H1 (cell line): ENCODE data around the gene MST1R. TPM values are rescaled to one million over a fixed set of nuclear protein-coding genes. Genes with fewer than 3 reads are reported as not detected.

Experiments
- CTCF ChIA-PET: fragments of 300-600 bp; sonication (Branson Sonifier 250); formaldehyde crosslinking; loops from one replicate; lab custom pipeline; 2021; ENCODE audit not compliant: partially characterized antibody; lab: Charles Lee
- POLR2A ChIA-PET: fragments of 300-600 bp; sonication (Branson Sonifier 250); formaldehyde crosslinking; loops from one replicate; lab custom pipeline; 2021; ENCODE audit warnings: inconsistent platforms; ENCODE audit not compliant: partially characterized antibody; lab: Charles Lee
- DNase-seq, 2 experiments: peaks; one replicate each; pipeline versions ENCODE4 v3.0.0 to v3.0.0-alpha.2; 2010 to 2022; ENCODE audit warnings: low spot score in 2 of 2, low read depth in 1 of 2, mixed read lengths in 1 of 2
- FAIRE-seq: peaks from 2 replicates; lab custom pipeline; 2011; peaks lifted over from hg19 to GRCh38; lab: Jason Lieb, UNC
- H2AFZ ChIP-seq: 2 replicates; pipeline ENCODE4 v1.8.1; 2012; ENCODE audit warnings: low read length, inconsistent platforms
- H2AK5ac ChIP-seq: 2 replicates; pipeline ENCODE4 v1.6.1; 2013; ENCODE audit warnings: low read depth, low read length
- H2BK120ac ChIP-seq: replicated peaks from 2 replicates; pipeline ENCODE3; 2013; ENCODE audit warnings: low read depth, low read length, inconsistent platforms
- H2BK12ac ChIP-seq: 2 replicates; pipeline ENCODE4 v1.6.1; 2013; ENCODE audit warnings: low read depth, low read length
- H2BK15ac ChIP-seq: 2 replicates; pipeline ENCODE4 v1.6.1; 2013; ENCODE audit warnings: low read length
- H2BK20ac ChIP-seq: 2 replicates; pipeline ENCODE4 v1.6.1; 2013; ENCODE audit warnings: low read length
- H2BK5ac ChIP-seq: 2 replicates; pipeline ENCODE4 v1.6.1; 2013; ENCODE audit warnings: low read depth, low read length
- H3K14ac ChIP-seq: 2 replicates; pipeline ENCODE4 v1.6.1; 2013; ENCODE audit warnings: inconsistent platforms; ENCODE audit not compliant: insufficient read length
- H3K18ac ChIP-seq: 2 replicates; pipeline ENCODE4 v1.6.1; 2013; ENCODE audit warnings: low read length; ENCODE audit errors: extremely low read depth
- H3K23ac ChIP-seq: 2 replicates; pipeline ENCODE4 v1.6.1; 2013; ENCODE audit warnings: inconsistent platforms; ENCODE audit not compliant: insufficient read length
- H3K23me2 ChIP-seq: 2 replicates; pipeline ENCODE4 v1.6.1; 2013; ENCODE audit warnings: low read depth, low read length
- H3K27ac ChIP-seq: 2 replicates; pipeline ENCODE4 v1.6.1; 2011; ENCODE audit warnings: low read depth, low read length, inconsistent platforms
- H3K27me3 ChIP-seq, 4 experiments: replicated peaks in 1 of 4; 1 replicate in 1 of 4; 2 replicates in 3 of 4; pipeline versions ENCODE4 v1.6.1 to v1.8.1; 2011 to 2013; ENCODE audit warnings: low read length in 3 of 4, mild to moderate bottlenecking in 3 of 4, inconsistent platforms in 2 of 4, mixed read lengths in 2 of 4, moderate library complexity in 1 of 4; ENCODE audit not compliant: control insufficient read depth in 3 of 4, insufficient read depth in 3 of 4; ENCODE audit errors: extremely low read depth in 1 of 4
- H3K36me3 ChIP-seq, 4 experiments: 2 replicates each; pipeline versions ENCODE4 v1.6.1 to v1.8.1; 2011 to 2013; ENCODE audit warnings: mild to moderate bottlenecking in 4 of 4, low read length in 3 of 4, moderate library complexity in 2 of 4, control low read depth in 1 of 4, inconsistent platforms in 1 of 4; ENCODE audit not compliant: insufficient read depth in 4 of 4, control insufficient read depth in 2 of 4
- H3K4ac ChIP-seq: replicated peaks from 2 replicates; pipeline ENCODE3; 2013; ENCODE audit warnings: low read length, low read depth, mixed read lengths, inconsistent platforms; ENCODE audit not compliant: insufficient read length
- H3K4me1 ChIP-seq, 4 experiments: replicated peaks in 1 of 4; 1 replicate in 1 of 4; 2 replicates in 3 of 4; pipeline versions ENCODE4 v1.6.1 to v1.8.1; 2011 to 2013; ENCODE audit warnings: low read length in 3 of 4, inconsistent platforms in 2 of 4, mixed read lengths in 1 of 4; ENCODE audit not compliant: insufficient read depth in 4 of 4, control insufficient read depth in 3 of 4
- H3K4me2 ChIP-seq, 2 experiments: 2 replicates each; pipeline versions ENCODE4 v1.6.1 to v1.8.1; 2011 to 2013; ENCODE audit warnings: low read depth in 2 of 2, low read length in 2 of 2, control low read depth in 1 of 2, inconsistent platforms in 1 of 2, mild to moderate bottlenecking in 1 of 2; ENCODE audit not compliant: insufficient read depth in 1 of 2
- H3K4me3 ChIP-seq, 4 experiments: fragments of 200-600, 300-600 bp in 1 of 4; sonication (generic), shearing (Covaris generic), sonication (Bioruptor Twin) in 1 of 4; 2 replicates each; pipeline versions ENCODE4 v1.5.1 to v1.8.1; 2011 to 2016; ENCODE audit warnings: low read length in 4 of 4, low read depth in 3 of 4, control low read depth in 2 of 4, inconsistent platforms in 2 of 4, mild to moderate bottlenecking in 2 of 4, mixed read lengths in 1 of 4, moderate library complexity in 1 of 4; ENCODE audit not compliant: insufficient read depth in 2 of 4; ENCODE audit errors: extremely low read depth in 1 of 4
- H3K56ac ChIP-seq: replicated peaks from 2 replicates; pipeline ENCODE3; 2013; ENCODE audit warnings: low read depth, mild to moderate bottlenecking, mixed read lengths, low read length, inconsistent platforms; ENCODE audit not compliant: insufficient read length
- H3K79me1 ChIP-seq: 2 replicates; pipeline ENCODE4 v1.6.1; 2013; ENCODE audit warnings: low read depth, low read length, control low read depth
- H3K79me2 ChIP-seq, 2 experiments: 2 replicates each; pipeline versions ENCODE4 v1.6.1 to v1.8.1; 2012 to 2013; ENCODE audit warnings: low read length in 2 of 2, mild to moderate bottlenecking in 2 of 2, inconsistent platforms in 1 of 2; ENCODE audit not compliant: insufficient read depth in 2 of 2, control insufficient read depth in 1 of 2
- H3K9ac ChIP-seq, 4 experiments: replicated peaks in 1 of 4; 1 replicate in 1 of 4; 2 replicates in 3 of 4; pipeline versions ENCODE4 v1.6.1 to v1.8.1; 2011 to 2013; ENCODE audit warnings: low read depth in 3 of 4, low read length in 3 of 4, control low read depth in 2 of 4, mild to moderate bottlenecking in 2 of 4, moderate library complexity in 2 of 4, inconsistent platforms in 1 of 4; ENCODE audit errors: extremely low read depth in 1 of 4
- H3K9me3 ChIP-seq, 2 experiments: 2 replicates each; pipeline versions ENCODE4 v1.6.1 to v1.8.1; 2012 to 2013; ENCODE audit warnings: mild to moderate bottlenecking in 2 of 2, moderate library complexity in 2 of 2, control low read depth in 1 of 2, inconsistent platforms in 1 of 2, low read depth in 1 of 2, low read length in 1 of 2, mixed read lengths in 1 of 2; ENCODE audit not compliant: insufficient read depth in 2 of 2
- H4K20me1 ChIP-seq, 2 experiments: replicated peaks in 1 of 2; 2 replicates each; pipeline versions ENCODE3 to v1.8.1; 2011 to 2013; ENCODE audit warnings: inconsistent platforms in 2 of 2, low read length in 2 of 2, mild to moderate bottlenecking in 1 of 2; ENCODE audit not compliant: insufficient read depth in 2 of 2, control insufficient read depth in 1 of 2
- H4K5ac ChIP-seq: 2 replicates; pipeline ENCODE4 v1.6.1; 2013; ENCODE audit warnings: low read length, low read depth, mixed read lengths, inconsistent platforms; ENCODE audit not compliant: insufficient read length
- H4K8ac ChIP-seq: 2 replicates; pipeline ENCODE4 v1.8.0; 2013; ENCODE audit warnings: mild to moderate bottlenecking, moderate library complexity, low read length, inconsistent platforms; ENCODE audit not compliant: insufficient read depth; ENCODE audit errors: extremely low read depth
- H4K91ac ChIP-seq: replicated peaks from 2 replicates; pipeline ENCODE3; 2013; ENCODE audit warnings: low read length, mixed read lengths, inconsistent platforms; ENCODE audit not compliant: insufficient read length
- CBX5 ChIP-seq: fragments of 300-800, 300-1000 bp; sonication (generic); IDR thresholded peaks from 2 replicates; pipeline ENCODE4 v1.7.1; 2016; ENCODE audit warnings: antibody characterized with exemption, low read length, low read depth
- EP300 ChIP-seq, 2 experiments: IDR thresholded peaks; 1 replicate in 1 of 2; 2 replicates in 1 of 2; pipeline ENCODE4 v1.6.1; 2011 to 2012; ENCODE audit warnings: low read depth in 2 of 2, low read length in 2 of 2, mild to moderate bottlenecking in 2 of 2, borderline replicate concordance in 1 of 2, inconsistent platforms in 1 of 2, moderate library complexity in 1 of 2
- HDAC2 ChIP-seq, 2 experiments: fragments of 300-600 bp in 1 of 2; sonication (generic) in 1 of 2; IDR thresholded peaks; 2 replicates each; pipeline ENCODE4 v1.6.1; 2011 to 2012; ENCODE audit warnings: low read depth in 2 of 2, low read length in 2 of 2, mild to moderate bottlenecking in 2 of 2, moderate library complexity in 2 of 2, borderline replicate concordance in 1 of 2, inconsistent platforms in 1 of 2
- KDM5A ChIP-seq: fragments of 200-600 bp; IDR thresholded peaks from 2 replicates; pipeline ENCODE4 v1.7.1; 2012; ENCODE audit warnings: mild to moderate bottlenecking, low read length, inconsistent platforms, mixed read lengths
- PHF8 ChIP-seq: fragments of 200-600 bp; sonication (generic); conservative IDR thresholded peaks from 2 replicates; pipeline ENCODE4 v1.7.1; 2012; ENCODE audit warnings: low read depth, mild to moderate bottlenecking, inconsistent platforms, low read length, moderate library complexity
- RAD21 ChIP-seq, 2 experiments: IDR thresholded peaks in 1 of 2; conservative IDR thresholded peaks in 1 of 2; 2 replicates each; pipeline ENCODE4 v1.6.1; 2011; ENCODE audit warnings: low read depth in 2 of 2, low read length in 2 of 2, improper control_type of control experiment in 1 of 2, inconsistent platforms in 1 of 2, mild to moderate bottlenecking in 1 of 2, moderate library complexity in 1 of 2
- SP4 ChIP-seq: IDR thresholded peaks from 2 replicates; pipeline ENCODE4 v1.6.1; 2012; ENCODE audit warnings: low read length, inconsistent platforms
- TAF1 ChIP-seq: IDR thresholded peaks from 2 replicates; pipeline ENCODE4 v1.6.1; 2011; ENCODE audit warnings: mild to moderate bottlenecking, low read depth, low read length
- WGBS, 2 experiments: shearing (Covaris generic) in 1 of 2; methylation state at CpG; one replicate each; pipeline versions ENCODE4 v1.1.6 to v1.1.7; 2013 to 2015; ENCODE audit warnings: low lambda C conversion rate in 2 of 2, mixed read lengths in 2 of 2, inconsistent platforms in 1 of 2, low coverage in 1 of 2, missing lambda C conversion rate in 1 of 2; ENCODE audit not compliant: insufficient replicate concordance in 2 of 2, insufficient coverage in 1 of 2, insufficient read length in 1 of 2; ENCODE audit errors: extremely low coverage in 1 of 2, missing lambda C conversion rate in 1 of 2; 5-methylcytosine and 5-hydroxymethylcytosine counted together
- polyA plus RNA-seq, 7 experiments: library from polyadenylated mRNA; depleted of rRNA in 3 of 7; stranded (reverse) in 5 of 7; unstranded in 2 of 7; fragments of >200 nt in 5 of 7; fragments of 200-250 nt in 2 of 7; gene quantifications; 1 replicate in 5 of 7; 2 replicates in 1 of 7; 4 replicates in 1 of 7; pipeline versions ENCODE4 v1.2.1 to v1.2.3, GENCODE V29; 2011 to 2013; ENCODE audit warnings: missing spikeins in 2 of 7, mixed read lengths in 2 of 7
- total RNA-seq: library from RNA; stranded (reverse); fragmentation: NEBNext Ultra II Directional; extraction: Animal tissue kit (Norgen Biotek cat#: 25700); gene quantifications from 2 replicates; pipeline ENCODE4 v1.2.1, GENCODE V29; 2021
- TF ChIP-seq, protein P1 (sequence below), 3 experiments: IDR thresholded peaks; 1 replicate in 2 of 3; 2 replicates in 1 of 3; pipeline versions ENCODE4 v1.5.1 to v1.6.1; 2011; ENCODE audit warnings: low read length in 3 of 3, mild to moderate bottlenecking in 3 of 3, inconsistent platforms in 2 of 3, low read depth in 1 of 3, moderate library complexity in 1 of 3; ENCODE audit not compliant: insufficient read depth in 1 of 3; ENCODE audit errors: control extremely low read depth in 1 of 3

The MST1R gene
- total and polyA plus RNA-seq, 2 of the 8 experiments (the other 6 are each of a cell fraction or from before 2014, with no cell fraction given): 4.8 to 7.6 TPM

DNA sequence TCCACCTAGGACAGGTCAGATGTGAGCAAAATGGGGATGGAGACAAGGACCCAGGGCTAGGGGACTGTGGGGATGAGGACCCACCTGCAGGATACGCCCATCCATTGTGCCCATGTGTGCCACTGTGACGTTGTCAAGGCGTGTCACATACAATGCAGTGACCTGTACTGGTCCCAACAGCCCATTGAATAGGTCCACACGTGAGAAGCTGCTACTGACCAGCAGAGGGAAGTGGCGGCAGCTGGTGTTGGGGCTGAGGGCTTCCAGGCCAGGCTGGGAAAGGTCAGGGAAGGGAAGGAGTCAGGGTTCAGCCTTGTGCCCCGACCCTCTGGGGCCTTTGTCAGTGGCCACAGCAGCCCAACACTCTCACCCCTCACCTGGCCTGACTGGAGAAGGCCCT lies 4.7 kb downstream of the MST1R start:
- no peaks in the 10 kb centered on the region for H3K79me2 ChIP-seq
- no peak overlapping the region for H3K18ac ChIP-seq
- H2AK5ac ChIP-seq: no peak overlapping the region
- H2AFZ ChIP-seq: no peak overlapping the region
- H2BK12ac ChIP-seq: no peak overlapping the region
- H3K56ac ChIP-seq: no peak overlapping the region
- peaks cover 0 to 7% (median 6%) of the 10 kb centered on the region in 4 experiments; a peak in 6 of 7 replicates for H3K4me1 ChIP-seq
- H2BK20ac ChIP-seq: no peak overlapping the region
- no peak overlapping the region for H3K4me2 ChIP-seq
- DNase-seq: no peak
- FAIRE-seq: no peak
- H4K91ac ChIP-seq: peak overlapping the region; percentile 38
- POLR2A ChIA-PET: interaction anchor here (1.2 to 1.9 kb wide), 3 partner anchors 14 to 96 kb away, joined by 3 to 5 read pairs (median 3); partner anchors contain the start of gene INKA1
- no peak overlapping the region for H2BK120ac ChIP-seq
- no peak overlapping the region for H3K14ac ChIP-seq
- H4K8ac ChIP-seq: no peak overlapping the region
- CTCF ChIA-PET: interaction anchor here (0.8 to 16.1 kb wide), 18 partner anchors 9 to 179 kb away, joined by 3 to 306 read pairs (median 8); partner anchors contain the start of genes AMIGO3, CAMKV and INKA1
- peaks cover 0 to 3% (median 1%) of the 10 kb centered on the region in 4 experiments; a peak in 3 of 7 replicates for H3K27me3 ChIP-seq
- no peak overlapping the region for H3K9ac ChIP-seq
- no peak overlapping the region for H2BK5ac ChIP-seq
- 90% methylated on average over 6 of the region's 6 CpGs; no CpG with 5 or more reads in 1 of the 2 experiments for WGBS, 2 experiments
- H3K4ac ChIP-seq: no peak overlapping the region
- no peaks in the 10 kb centered on the region for H3K79me1 ChIP-seq
- peaks cover 0 to 2% of the 10 kb centered on the region in 2 experiments for H4K20me1 ChIP-seq
- H4K5ac ChIP-seq: no peak overlapping the region
- no peak overlapping the region for H3K23ac ChIP-seq
- no peak overlapping the region for H3K27ac ChIP-seq
- H3K36me3 ChIP-seq: no peaks in the 10 kb centered on the region
- H3K9me3 ChIP-seq: no peaks in the 10 kb centered on the region
- H2BK15ac ChIP-seq: no peak overlapping the region
- no peaks in the 10 kb centered on the region; the same call in 1 of the 2 replicates for H3K23me2 ChIP-seq
- H3K4me3 ChIP-seq: no peak overlapping the region
- TF ChIP-seq HDAC2 (IDR thresholded peaks at IDR 0.05; ENCODE audit: borderline replicate concordance in 1 of 2, low read depth in 2 of 2, low read length in 2 of 2) (no peak), EP300 (IDR thresholded peaks at IDR 0.05; ENCODE audit: borderline replicate concordance in 1 of 2, low read depth in 2 of 2, low read length in 2 of 2) (no peak), PHF8 (no peak), SP4 (no peak), CBX5 (no peak), KDM5A (no peak), RAD21 (IDR thresholded peaks at IDR 0.05 in 1 of 2, conservative IDR thresholded peaks at IDR 0.05 in 1 of 2; ENCODE audit: low read depth in 2 of 2, low read length in 2 of 2) (peak in 1 of 2 experiments; percentile 14; a peak in 1 of 4 replicates), TAF1 (no peak)
- TF ChIP-seq, protein P1, sequence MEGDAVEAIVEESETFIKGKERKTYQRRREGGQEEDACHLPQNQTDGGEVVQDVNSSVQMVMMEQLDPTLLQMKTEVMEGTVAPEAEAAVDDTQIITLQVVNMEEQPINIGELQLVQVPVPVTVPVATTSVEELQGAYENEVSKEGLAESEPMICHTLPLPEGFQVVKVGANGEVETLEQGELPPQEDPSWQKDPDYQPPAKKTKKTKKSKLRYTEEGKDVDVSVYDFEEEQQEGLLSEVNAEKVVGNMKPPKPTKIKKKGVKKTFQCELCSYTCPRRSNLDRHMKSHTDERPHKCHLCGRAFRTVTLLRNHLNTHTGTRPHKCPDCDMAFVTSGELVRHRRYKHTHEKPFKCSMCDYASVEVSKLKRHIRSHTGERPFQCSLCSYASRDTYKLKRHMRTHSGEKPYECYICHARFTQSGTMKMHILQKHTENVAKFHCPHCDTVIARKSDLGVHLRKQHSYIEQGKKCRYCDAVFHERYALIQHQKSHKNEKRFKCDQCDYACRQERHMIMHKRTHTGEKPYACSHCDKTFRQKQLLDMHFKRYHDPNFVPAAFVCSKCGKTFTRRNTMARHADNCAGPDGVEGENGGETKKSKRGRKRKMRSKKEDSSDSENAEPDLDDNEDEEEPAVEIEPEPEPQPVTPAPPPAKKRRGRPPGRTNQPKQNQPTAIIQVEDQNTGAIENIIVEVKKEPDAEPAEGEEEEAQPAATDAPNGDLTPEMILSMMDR (IDR thresholded peaks at IDR 0.05; ENCODE audit: control extremely low read depth in 1 of 3, insufficient read depth in 1 of 3, low read depth in 1 of 3, low read length in 3 of 3): peak in 2 of 3 experiments; percentile 15 to 36; a peak in 2 of 4 replicates
